OCI-LY1 (cell line): ENCODE measurements around the gene EIF1AX.

Experiments
- CTCF ChIP-seq: fragments of 200-600 bp; sonication (generic), shearing (Covaris generic); IDR thresholded peaks from 2 replicates; pipeline ENCODE4 v1.5.1; 2017; ENCODE audit warnings: mild to moderate bottlenecking, antibody characterized with exemption, low read length, moderate library complexity, mixed read lengths
- EZH2 ChIP-seq: fragments of 200-600 bp; sonication (generic), shearing (Covaris generic); IDR thresholded peaks from 2 replicates; pipeline ENCODE4 v1.8.0; 2017; ENCODE audit warnings: borderline replicate concordance, mixed run types, mild to moderate bottlenecking, antibody characterized with exemption, low read length, moderate library complexity, mixed read lengths

- TF ChIP-seq EZH2 (no peak), CTCF (no peak)
These were observed 39.6 kb downstream of the EIF1AX start for GRCh38 chrX:20101934-20102581.
